COR-L47 (cell line): ENCODE results near the gene HDC.

Experiments
- DNase-seq: peaks from one replicate; lab custom pipeline; 2025; lab: John Stamatoyannopoulos, UW

HDC gene

DNA sequence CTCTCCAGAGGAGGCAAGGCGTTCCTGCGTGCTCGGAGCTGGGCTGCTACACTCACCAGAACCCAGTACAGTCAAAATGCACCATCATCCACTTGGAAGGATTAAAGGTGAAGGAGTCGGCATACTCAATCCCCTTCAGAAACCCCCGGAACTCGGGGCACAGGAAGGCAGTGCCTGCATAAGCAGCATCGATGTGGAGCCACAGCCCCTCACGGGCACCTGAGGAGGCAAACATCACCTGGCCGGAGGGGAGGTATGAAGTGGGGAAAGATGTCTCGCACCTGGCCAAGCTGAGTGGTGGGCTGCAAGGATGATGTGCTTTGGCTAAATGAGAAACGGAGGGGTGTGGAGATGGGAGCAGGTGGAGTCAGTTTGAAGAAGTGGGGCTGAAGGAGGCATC is 13.0 kb downstream of the HDC start:
- DNase-seq: no peak

DNA sequence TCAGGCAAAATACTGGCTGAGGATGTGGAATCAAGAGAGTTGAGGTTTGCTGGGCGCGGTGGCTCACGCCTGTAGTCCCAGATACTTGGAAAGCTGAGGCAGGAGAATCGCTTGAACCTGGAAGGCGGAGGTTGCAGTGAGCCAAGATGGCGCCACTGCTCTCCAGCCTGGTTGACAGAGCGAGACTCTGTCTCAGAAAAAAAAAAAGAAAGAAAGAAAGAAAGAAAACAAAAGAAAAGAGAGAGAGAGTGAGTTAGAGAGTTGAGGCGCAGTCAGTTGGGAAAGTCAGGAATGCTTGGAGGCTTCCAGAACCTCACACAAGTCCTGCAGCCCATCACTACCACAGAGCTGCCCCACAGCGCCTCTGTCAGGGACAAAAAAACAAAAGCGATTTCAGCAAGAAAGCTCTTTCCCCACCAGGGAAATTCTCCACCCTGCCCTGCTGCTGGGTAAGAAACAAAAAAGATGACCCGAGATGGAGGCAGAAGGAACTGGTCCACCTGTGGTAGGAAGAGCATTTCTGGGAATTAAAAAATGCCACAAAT is 13.8 kb downstream of the HDC start:
- no peak for DNase-seq

DNA sequence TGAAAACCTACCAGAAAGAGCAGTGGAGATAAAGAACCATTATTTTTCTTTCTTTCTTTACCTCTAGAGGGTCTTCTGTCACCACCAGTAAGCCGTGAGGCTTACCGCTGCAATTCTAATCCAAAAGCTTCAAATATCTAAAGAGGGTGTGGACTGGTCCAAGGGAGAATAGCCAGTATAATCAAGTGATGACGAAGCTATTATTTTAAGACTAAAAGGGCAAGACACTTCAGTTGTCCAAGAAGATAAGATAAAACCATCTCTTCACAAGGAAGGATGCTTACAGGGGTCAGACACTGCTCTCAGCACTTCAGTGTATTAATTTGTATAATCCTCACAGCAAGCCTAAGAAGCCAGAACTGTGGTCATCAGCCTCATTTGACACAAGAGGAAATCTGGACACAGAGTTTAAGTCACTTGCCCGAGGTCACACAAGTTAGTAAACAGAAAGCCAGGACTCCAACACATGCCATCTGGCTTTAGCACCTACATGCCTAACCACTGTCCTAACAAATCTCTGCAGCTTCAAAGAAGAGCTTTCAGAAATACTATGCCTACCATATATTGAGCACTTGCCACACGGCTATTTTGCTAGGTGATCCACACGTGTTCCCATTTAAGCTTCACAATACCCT is 14.6 kb downstream of the HDC start:
- DNase-seq: no peak

DNA sequence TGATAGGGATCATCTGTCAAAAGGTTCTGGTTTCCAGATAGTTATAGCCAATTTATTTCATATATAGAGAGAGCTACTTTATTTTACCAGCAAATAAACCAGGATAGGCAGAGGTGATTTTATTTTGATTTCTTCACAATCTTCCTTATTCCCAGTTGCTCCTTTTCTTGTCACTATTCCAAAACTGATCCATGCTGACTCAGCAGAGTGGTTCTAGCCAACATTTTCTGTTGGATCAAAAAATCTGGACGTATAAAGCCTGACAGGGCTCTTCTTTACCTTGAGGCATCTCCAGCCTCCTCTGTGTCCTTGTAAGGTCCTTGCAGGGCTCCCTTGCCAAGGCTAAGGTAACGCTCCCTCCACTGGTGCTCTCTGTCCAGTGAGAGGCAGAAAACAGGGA is 15.8 kb downstream of the HDC start:
- no peak for DNase-seq

DNA sequence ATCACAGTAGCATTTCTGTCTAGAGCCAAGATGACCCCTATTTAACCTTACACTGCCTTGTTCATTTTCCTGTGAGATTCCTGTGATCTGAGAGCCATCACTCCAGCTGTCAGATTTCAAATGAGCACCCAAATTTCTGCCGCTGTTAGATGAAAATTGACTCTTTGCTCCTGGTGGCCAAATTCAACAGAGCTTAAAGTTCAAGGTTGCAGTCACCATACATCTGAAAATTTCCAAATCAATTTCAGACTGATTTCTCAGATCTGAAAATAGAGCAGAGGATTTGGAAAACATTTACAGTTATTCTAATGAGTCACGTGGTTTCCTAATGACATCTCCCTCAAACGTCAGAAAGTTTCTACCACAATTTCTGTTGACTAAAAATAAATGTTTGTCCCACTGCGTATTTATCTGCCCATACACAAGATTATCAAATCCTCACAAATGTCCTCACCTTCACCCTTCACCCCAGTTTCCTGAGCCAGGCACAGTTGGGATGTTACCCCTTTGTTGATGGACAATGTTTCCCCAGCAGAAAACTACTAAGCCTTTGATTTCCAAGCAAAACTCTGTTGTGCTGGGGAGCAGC is 16.4 kb downstream of the HDC start:
- no peak for DNase-seq

DNA sequence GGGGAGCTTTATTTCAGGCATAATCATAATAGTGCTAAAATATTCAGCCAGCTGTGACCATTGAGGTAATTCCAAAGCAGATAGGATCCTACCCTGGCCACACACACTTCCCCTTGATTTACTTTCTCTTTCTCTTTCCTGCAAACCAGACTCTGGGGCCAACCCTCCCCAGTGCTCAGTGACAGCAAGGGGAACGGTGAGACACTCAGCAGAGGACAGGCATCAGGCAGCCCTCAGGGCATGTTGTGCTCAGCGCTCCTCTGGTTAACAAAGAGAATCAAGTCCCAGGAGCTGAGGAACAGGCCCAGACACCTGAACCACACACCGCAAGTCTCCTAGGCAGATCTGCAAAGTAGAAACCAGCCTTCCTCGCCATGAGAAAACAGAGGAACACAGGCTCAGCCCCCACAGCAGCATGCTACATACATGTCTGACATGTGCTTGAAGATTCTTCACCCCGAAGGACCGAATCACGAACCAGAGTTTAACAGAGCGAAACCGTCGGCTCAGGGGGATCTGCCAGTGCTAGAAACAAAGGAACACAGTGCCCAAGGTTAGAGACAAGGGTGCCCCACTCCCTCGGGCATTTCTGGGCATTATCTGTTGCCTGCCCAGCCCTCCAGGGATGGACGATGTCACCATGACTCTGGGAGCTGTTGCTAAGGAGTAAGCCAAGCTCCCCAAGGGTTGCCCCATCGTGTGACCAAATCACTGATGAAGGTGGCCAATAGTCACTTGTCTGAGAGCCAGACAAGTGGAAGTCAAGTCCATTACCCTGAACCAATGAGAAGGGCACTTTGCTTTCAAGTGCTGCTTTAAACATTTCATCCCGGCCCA is 17.5 kb downstream of the HDC start:
- DNase-seq: no peak

DNA sequence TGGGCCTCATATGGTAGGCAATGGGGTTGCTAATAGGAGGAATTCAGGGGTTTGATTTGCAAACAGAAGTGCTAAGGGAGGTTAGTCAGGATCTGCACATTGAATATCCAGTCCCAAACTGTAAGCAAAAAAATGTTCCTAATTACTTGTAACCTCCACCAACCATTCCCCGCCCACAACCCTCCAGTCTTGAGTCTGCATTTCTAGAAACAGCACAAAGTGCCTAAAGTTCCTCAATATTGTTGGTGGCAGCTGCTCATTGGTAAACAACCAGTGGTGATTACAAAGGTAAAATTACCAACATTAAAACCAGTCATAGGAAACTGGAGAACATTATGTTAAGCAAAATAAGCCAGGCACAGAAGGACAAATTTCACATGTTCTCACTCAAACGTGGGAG is 18.9 kb downstream of the HDC start:
- no peak for DNase-seq

DNA sequence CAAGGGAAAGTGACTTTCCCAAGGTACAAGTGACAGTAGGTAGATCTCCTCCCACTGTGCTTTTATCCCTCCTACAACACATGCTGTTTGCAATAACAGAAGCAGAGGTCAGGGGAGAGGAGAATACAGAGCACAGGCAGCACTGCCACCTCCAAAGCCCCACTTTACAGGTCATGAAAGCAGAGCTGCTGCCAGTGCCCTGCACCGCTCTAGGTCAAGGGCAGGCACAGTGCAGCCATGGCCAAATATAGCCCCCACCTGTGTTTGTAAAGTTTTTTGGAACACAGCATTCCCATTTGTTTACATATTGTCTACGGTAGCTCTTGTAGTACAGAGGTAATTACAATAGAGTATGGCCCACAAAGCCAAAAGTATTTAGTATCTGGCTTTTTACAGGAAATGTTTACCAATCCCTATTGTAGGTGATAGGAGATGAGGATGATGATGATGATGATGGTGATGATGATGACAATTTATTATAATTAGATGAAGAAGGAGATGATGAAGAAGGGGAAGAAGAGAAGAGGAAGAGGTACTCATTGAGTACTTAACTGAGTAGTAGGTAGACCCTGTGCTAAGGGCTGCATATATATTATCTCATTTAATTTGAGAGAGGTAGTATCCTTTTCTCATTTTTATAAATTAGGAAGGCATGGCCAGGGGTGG is 20.4 kb downstream of the HDC start:
- no peak for DNase-seq

DNA sequence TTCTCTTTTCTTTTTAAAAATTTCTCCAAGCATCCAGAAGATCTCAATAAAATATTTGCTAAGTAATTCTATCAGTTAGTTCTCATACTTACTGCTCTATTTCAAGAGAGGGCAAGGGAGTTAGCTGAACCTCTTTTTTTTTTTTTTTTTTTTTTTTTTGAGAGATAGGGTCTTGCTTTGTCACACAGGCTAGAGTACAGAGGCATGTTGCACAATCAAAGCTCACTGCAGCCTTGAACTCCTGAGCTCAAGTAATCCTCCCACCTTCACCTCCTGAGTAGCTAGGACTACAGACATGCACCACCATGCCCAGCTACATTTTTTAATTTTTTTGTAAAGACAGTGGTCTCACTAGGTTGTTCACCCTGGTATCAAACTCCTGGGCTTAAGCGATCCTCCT is 21.4 kb downstream of the HDC start:
- no peak for DNase-seq

DNA sequence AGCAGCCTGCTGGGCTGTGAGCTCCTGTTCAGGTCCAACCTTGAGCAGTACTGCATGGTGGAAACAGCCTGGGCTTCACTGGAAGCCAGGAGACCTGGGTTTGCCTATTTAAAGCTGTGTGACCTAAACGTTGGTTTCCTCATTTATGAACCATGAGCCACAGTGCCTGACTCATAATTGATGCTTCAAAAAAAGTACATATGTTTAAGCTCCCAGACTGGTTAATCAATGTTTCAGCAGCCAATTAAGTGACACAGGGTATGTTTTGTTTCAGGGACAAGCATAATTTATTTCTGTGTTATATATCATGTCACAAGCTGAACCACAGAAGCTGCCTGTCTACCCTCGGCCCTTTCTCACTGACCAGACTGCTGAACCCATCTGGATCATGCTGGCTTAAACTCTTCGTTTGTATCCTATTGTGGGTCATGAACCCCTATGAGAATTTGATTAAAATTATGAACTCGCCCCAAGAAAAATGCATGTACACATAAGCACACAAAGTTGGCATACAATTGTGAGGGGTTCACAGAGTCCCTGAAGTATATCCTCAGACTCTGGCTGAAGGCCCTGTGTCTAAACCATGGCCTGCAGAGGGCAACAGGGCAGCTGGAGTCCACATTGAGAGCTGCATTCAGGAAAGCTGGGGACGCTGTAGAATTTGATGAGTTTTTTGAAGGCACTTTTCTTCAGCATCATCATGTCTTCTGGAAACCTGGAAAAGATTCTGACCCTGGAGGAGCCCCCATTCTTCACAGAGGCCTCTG is 23.7 kb downstream of the HDC start:
- no peak for DNase-seq

DNA sequence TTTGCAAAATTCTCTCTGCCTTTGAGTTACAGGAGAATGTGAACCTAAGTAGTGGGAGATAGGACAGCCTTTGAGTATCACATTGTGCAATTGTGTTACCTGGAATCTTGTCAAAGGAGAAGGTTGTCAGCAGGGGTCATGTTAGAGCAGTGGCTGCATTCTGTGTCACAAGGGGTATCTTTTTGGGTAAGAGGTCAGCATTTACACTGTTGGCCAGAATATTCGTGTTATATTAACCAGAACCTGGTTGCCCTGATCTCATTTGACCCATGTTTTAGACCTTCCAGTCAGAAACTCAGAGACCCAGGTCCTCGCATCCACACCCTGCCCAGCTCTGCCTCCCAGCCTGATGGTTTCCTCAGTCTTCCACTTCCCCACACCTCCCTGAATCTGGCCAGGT is 27.3 kb downstream of the HDC start:
- DNase-seq: no peak

DNA sequence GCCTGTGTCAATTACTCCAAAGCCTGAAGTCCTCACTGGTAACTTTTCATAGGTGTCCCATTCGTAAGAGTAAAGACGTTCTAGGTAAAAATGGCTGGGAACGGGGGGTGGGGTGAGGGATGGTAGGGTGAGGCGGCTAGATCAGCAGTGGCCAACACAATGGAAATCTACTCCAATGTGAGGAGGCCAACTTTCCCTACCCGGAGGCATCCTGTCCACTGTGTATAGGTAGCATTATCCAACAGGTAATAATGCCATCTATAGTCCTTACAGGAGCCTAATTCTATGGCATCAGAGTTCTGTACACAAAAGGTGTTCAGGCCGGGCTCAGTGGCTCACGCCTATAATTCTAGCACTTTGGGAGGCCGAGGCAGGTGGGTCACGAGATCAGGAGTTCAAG is 29.1 kb downstream of the HDC start:
- DNase-seq: no peak

DNA sequence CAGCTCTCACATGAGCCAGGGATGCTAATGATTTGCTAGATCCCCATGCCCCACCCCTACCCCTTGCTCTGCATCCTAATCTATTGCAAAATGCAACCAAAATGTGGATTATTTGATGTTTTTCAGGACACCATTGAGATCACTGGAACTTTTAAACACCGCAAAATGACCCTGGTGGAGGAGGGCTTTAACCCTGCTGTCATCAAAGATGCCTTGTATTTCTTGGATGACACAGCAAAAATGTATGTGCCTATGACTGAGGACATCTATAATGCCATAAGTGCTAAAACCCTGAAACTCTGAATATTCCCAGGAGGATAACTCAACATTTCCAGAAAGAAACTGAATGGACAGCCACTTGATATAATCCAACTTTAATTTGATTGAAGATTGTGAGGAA is 29.7 kb downstream of the HDC start:
- no peak for DNase-seq

DNA sequence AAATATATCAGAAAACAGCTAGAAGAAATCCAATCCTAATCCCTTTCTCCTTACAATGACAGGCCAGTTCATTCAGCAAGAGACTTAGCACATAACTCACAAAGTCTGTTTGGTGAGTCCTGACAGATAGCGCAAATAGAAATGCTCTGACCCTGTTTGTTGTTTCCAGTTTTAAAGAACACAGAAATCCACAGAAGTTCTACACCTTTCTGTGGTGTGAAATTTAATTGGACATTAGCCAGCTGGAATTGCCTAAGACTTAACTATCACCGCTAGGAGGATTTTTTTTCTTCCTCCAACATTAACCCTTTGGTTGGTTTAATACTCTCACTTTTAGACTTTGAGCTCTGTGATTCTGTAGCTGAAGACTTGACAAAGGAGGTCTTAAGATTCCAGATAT is 30.8 kb downstream of the HDC start:
- DNase-seq: no peak

DNA sequence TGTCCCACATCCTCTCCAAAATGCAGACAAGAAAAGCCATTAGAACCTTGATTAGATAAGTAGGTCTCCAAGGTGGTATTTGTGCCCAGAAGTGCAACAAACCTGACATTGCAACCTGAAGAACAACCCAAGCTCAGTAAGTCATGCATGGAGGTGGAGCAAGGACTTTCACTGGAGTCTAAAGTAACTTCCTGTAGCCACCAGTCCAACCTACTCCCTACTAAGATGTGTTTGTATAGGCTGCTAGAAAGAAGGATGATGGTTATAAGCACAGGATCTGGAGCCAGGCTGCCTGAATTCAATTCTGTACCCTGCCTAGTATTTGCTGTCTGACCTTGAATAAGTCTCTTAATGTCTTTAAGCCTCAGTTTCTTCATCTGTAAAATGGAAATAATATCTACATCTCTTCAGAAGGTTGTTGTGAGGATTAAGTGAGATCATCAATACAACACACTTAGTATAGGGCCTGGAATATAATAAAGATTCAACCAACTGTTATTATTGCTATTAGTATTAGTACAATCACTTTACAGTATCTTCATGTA is 32.3 kb downstream of the HDC start:
- no peak for DNase-seq

DNA sequence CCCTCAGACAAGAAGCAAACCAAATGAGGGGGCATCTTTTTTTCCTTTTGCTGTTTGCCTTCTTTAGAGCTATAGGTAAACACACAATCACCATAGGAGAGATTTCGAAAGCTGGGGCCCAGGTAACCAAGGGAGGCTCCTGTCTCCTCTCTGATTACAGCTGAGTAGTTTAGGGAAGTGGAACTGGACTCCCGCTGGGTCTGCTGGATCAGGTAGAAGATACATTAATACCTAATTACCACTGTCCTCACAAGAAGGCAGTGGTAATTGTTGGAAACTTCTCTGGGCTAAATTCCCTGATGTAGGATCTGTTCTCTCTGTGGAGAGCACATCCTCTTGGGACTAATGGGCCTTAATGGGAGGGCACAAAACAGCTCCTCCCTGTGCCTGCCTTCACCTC is 32.7 kb downstream of the HDC start:
- peak; percentile 43 for DNase-seq

DNA sequence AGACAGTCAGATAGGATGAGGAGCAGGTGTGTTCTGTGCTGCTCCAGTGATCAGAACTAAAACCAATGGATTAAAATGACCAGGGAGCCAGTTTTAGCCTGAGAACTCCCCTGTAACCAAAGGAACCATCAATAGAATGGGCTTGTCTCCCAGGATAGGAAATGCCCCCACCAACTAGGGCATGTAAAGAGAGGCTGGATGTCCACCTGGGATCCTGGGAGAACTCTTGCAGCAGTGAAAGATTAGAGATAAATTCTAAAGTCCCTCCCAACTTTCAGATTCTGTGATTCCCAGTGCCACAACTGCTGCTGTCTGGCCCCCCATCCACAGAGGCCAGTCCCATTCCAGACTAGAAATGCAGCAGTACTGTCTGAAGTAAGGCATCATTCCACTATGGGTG is 33.8 kb downstream of the HDC start:
- DNase-seq: no peak

DNA sequence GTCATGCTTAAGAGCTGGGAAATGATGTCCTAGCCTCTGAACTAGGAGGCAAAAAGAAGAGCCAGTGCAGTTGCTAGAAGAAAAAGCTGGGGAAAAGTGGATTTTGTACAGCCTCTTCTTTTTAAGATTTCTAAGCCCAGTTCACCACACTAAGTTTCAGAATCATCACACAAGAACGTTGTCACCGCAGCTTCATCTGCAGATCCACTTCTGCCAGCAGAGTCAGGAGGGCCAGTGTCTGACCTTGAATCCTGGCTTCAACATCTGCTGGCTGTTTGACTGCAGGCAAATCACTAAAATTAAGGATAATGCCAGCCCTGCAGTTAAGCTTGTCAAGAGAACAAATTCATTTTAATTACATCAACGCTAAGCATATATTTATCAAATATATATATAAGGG is 36.2 kb downstream of the HDC start:
- no peak for DNase-seq

DNA sequence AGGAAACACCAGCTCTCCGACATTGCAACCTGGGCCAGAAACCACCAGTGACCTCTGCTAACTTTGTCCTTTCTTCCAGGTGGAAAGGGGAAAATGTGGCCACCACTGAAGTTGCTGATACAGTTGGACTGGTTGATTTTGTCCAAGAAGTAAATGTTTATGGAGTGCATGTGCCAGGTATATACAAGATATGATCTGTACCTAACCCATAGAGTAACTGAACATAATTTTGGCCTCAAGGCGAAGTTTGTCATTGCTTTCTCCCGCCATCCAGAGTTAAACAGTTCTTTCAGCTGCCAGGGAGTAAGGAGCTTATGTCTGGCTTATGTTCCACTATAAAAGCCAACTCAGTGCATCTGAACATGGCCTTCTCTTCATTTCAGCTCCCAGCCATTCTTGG is 36.7 kb downstream of the HDC start:
- no peak for DNase-seq

DNA sequence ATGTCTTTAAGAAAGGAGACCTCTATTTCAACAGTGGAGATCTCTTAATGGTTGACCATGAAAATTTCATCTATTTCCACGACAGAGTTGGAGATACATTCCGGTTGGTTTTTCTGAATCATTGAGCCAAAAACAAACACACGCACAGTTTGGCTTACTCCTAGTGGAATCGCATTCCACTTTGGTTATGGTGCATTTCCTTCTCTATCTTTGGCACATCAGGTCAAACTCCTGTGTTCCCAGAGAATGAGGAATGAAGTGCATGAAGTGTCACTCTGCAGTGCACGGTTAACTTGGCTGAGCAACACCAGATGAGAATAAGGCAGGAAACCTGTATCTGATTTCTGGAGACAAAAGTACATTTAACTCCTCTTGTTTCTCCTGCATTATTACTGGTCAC is 38.5 kb downstream of the HDC start:
- DNase-seq: no peak

DNA sequence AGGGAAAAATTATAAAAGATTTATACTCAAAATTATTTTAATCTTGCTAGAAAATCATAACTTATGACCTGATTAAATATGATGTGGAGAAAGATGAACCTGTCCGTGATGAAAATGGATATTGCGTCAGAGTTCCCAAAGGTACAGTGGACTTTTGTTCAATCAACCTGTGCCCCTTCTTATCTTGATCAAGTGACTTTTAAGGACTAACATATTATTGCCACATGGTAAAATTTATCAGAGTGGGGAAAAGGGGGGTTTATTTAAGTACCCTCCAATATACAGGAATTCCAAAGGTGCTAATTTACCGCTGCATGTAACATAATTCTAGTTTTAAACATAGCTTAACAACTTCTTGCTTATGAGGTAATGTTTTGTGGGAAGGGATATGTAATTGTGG is 39.6 kb downstream of the HDC start:
- DNase-seq: no peak

DNA sequence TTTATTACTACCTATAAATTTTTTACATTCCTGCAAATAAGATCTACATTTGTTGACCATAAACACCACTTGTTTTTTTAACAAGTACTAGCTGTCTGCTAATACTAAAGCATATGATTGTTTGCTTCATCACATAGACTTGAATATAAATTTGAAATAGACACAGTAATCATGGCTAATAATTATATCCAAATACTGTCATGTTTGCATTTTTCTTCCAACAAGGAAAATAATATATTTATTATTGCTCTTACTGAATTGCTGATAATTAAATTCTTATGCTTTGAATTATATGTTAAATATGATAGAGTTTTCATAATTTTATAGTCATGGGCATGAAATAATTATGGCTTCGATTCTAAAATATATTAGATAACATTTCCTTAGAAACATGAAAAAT is 40.5 kb downstream of the HDC start:
- DNase-seq: no peak
